ENCODE data around the gene HDGF.
A peak's percentile ranks its signal among the peaks of the same experiment; 100 is the strongest.

Gene HDGF

DNA sequence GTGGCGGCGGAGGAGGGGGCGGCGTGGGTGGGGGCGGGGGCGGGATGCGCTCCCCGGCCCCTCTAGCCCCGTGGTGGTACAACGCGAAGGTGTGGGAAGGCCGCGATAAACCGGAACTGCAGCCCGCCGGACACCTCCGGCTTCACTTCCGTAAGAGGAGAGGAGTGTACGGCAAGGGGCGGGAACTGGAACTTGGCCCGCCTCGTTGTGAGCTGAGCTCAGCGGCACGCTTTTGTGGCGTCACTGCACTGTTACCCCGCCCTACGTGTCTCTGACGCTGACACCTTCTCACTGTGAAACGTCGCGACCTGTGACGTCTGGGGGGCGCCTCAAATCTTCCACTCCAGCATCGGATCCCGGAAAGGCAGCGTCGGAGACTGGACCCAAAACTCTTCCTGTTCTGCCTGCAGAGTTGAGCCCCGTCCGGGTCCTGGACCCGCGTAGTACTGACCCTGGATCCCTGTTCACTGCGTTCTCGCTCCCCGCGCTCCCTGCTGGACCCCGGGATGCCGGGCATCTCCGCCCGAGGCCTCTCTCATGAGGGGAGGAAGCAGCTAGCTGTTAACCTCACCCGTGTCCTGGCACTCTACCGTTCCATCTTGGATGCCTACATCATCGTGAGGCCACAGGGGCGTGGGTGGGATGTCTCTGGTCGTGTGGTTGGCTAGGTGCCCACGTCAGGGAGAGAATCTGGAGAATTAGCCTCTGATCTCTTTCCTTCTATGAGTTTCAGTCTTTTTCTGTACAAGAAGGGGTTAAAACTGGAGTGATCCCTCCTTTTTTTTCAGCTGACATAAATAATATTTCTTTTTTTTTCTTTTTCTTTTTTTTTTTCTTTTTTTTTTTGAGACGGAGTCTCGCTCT is 22.6 kb downstream of the HDGF start, which contains the start of gene ISG20L2:
Gene ISG20L2 (minus strand): TSS at position 168 of the 864 bp plus-strand sequence. CDS start 1,114 bp downstream, outside the sequence.
- peak within 1 kb of the TSS; percentile 64 to 98 (median 96) for H3K27ac ChIP-seq
- peak within 1 kb of the TSS; percentile 68 to 89 (median 80) for H3K4me3 ChIP-seq

DNA sequence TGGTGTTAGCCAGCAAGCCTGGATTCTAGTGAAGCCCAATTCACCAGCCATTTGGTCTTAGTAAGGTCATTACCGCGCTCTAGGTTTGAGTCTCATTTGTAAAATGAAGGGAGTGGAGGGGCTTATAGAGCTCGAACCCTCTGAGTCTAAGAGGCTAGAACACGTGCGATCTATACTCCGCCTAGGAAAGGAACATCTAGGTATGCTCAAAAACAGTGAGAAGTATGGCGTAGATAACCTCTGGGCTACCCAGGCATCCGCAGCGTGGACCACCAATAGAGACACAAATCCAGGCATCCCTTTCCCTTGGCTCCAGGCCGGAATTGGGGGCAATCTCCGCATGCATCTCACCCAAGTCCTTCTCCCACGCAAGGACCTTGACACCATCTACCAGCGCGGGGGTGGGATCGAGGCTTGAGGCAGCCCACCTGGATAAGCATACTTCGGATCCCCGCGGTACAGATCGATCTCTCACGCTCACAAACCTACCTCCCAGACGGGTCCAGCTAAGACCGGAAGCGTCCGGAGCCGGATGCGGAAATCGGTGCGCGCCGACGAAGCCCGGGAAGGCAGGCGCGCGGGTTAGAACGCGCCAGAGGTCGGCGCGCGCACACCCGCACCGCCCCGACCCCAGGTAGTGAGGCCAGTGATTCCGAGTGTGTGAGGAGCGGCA is 23.4 kb downstream of the HDGF start, which contains the start of gene METTL25B:
Gene METTL25B (plus strand): TSS at position 544 of the 673 bp plus-strand sequence. CDS start 636 bp downstream, outside the sequence.
- H3K4me3 ChIP-seq = peak within 1 kb of the TSS; percentile 68 to 89 (median 80)
- peak within 1 kb of the TSS; percentile 64 to 98 (median 96) for H3K27ac ChIP-seq

DNA sequence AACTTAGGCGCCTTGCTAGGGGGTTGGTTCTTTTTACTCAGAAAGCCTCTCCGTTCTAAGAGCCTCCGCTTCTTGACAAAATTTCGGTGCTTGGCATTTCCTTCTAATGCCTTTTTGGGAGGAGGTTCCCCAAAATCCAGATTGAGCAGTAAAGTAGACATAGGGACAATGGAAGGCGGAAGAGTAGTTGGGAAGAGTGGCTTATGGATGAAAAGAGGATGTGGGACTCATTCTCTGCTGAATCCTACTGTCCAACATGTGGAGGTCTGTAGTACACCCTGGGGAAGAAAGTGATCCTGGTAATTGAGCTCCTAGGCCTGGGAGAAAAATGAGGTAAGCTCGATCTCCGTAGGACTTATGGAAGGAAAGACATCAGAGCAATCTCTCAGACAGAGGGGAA is 24.0 kb downstream of the HDGF start:
- peak overlapping the region in 18 of 21 experiments; percentile 93 to 98 (median 96) for H3K27ac ChIP-seq

DNA sequence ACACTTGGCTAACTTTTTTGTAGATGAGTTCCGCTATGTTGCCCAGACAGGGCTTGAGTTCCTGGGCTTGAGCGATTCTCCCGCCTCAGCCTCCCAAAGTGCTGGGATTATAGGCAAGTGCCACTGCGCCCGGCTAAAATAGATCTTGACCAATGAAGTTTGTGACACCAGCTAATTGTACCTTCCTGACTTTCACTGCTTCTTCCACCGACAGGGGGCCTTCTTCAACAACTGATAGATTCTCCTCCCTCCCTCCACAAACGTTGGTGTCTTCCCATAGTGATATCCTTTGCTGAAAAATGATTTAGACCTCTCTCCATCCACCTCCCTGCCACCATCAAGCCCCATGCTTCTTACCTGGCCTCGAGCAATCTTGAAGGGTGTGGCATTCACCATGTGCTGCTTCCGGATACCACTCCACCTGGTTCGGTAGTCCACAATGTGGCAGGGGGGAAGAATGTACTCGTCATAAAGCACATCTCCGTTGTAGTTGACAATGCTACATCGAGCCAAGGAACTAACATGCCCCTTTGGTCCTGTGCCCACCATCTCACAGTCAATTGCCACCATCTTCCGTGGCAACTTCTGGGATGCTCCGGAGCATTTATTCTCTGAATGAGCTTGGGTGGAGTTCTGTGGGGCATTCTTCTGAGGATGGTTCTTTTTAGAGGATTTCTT is 24.8 kb downstream of the HDGF start:
- Histone ChIP-seq H3K27ac (peak overlapping the region in 7 of 21 experiments; percentile 12 to 96 (median 17)), H3K4me3 (peak overlapping the region; percentile 5 to 89 (median 70))

More for the DNA sequence above, 24.0 kb downstream of the HDGF start:
- peak overlapping the region; percentile 68 to 89 (median 80) for H3K4me3 ChIP-seq

DNA sequence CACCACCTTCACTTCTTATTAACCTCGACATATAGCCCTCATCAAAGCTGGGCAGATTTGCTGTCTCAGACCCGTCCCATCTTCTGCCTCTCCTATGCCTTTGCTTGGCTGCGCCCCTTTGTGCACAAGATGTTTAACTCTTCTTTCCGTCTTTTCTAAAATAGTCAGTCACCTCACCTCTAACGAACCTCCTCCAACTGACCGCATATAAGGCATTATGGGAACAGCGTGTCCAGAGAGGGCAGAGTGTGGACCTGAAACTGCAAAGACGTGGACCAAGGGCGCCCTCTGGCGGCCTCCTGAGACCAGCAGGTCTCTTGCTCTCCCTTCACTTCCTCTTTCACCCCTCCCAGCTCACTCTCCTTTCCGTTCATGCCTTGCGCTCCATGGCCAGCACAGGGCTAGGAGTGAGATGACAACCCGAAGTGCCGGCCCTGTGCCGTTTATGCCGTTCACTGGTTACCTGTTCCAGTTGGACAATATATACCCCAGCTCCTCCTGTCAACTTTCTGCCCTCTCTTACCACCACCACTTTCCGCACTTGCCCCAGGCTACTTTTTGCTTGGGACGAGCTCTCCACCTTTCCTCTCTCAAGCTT is 25.7 kb downstream of the HDGF start:
- H3K27ac ChIP-seq = peak overlapping the region in 7 of 21 experiments; percentile 12 to 95 (median 28)
- peak overlapping the region; percentile 5 to 89 (median 68) for H3K4me3 ChIP-seq

DNA sequence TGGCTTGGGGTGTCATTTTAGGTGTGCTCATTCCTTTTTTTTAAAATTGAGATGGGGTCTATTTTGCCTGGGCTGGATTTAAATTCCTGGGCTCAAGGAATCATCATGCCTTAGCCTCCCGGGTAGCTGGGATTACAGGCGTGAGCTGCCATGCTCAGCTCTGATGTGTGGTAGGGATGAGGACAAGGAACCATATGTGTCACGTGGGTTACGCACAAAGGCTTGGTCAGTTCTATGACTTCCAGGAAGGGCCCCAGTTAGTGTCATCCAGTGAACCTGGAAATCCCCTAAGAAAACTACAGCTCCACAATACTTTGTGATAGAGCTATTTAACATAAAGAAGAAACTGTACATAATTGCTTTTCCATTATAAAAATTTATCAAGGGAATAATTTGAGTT is 29.9 kb downstream of the HDGF start:
- no peak overlapping the region for H3K27ac ChIP-seq
- no peak overlapping the region for H3K4me3 ChIP-seq

DNA sequence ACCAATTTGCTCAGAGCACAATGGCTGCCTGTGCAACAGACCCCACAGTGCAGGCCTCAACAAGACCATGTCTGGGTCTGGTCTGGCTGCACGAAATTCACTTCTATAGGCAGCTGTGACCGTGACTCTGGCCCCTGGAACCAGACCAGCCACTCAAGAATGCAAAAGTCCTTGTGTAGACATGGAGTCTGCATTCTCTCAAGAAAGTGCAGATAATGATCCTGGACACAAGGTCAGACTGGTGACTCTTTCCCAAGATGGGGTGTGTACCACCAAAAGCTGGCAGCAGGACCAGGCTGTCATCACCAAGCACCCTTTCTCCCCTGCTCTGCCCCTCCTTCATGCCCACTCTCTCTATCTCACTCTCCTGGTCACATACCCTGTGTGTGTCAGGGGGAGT is 30.3 kb downstream of the HDGF start:
- Histone ChIP-seq H3K27ac (no peak overlapping the region), H3K4me3 (no peak overlapping the region)

DNA sequence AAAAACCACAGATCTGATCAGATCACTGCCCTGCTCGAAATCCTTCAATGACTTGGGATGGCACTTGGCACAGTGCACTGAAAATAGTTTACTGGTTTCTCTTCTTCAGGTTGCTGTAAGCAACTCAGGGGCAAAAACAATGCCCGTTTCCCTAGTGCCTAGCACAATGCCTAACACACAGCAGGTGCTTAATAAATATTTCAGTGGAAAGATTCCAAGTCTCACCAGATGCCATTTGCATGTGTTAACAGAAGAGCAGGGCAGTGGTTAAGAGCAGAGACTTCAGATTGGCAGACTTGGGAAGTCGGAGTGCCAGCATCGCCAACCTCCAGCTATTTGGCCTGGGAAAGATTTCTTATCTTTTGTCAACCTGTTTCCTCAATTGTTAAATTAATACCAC is 34.1 kb downstream of the HDGF start:
- Histone ChIP-seq H3K27ac (no peak overlapping the region), H3K4me3 (no peak overlapping the region)

DNA sequence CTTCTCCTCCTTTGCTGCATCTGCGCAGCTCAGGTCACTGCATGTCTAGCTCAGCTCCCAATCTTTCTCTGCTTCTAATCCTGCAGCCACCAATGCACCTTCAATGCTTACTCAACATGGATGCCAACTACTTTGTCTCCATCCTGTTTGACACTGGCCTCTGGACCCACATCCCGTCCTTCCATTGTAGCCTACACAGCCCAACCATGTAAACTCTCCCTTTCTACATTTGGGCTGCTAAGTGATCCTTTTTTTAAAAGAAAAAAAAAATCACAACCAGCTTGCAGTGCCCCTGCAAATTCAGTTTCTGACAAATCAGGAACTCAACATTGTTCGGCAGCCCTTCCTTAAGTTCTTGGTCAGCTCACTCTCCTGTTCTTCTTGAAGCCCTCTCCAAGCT is 36.6 kb downstream of the HDGF start:
- Histone ChIP-seq H3K4me3 (no peak overlapping the region), H3K27ac (no peak overlapping the region)

DNA sequence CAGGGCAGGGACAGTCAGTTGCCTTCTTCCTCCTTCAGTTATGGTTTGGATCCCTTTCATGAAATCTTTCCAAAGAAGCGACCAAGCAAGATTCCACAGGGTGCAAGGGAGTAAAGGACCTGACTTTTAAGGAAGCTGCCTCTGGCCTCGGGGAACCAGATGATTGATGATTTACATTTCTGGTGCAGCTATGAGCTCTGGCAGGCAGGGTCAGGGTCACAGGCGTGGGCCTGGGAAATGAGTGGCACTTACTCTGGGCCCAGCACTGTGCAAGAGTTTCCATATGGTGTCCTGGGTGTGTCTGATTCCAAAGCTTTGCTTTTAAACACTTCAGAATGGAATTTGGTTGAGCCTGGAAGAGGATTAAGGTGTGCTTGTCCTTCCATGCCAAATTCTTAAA is 38.8 kb downstream of the HDGF start:
- Histone ChIP-seq H3K27ac (peak overlapping the region in 14 of 21 experiments; percentile 8 to 90 (median 46)), H3K4me3 (no peak overlapping the region)

DNA sequence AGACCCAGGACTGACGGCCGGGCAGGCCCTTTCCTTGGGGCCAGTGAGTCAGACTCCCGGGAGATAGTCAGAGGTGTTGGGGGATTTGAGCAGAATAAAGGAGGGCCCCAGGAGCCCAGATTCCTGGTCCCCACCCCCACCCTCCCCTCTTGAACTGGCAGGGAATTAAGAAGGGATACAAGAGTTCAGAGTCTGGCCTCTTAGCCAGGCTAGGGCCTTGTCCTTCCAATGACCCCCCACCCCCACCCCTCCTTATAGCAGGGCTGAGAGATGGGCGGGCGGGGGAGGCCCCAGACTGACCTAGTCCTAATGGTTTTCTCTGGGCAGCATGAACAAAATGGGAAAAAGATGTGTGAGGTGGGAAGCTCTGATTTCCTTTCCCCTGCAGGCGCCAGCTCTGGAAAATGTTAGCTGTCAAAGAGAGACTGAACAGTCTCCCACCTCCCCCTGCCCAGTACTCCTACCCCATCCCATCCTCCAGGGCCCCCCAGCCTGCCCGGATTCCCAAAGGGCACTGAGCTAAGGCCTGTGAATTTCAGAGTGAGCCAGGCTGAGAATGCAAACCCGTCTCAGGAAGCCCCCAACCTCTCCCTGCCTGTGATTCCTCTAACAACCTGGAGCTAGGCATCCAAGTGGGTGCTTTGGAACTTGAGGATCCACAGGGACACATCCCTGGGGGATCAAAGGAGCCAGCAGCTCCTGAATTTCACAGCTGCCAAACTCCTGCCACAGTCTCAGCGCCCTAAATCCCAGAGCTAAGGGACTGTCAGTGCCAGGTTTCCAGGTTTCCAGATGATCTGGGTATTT is 40.3 kb downstream of the HDGF start:
- peak overlapping the region in 18 of 21 experiments; percentile 5 to 91 (median 58) for H3K27ac ChIP-seq
- no peak overlapping the region for H3K4me3 ChIP-seq

DNA sequence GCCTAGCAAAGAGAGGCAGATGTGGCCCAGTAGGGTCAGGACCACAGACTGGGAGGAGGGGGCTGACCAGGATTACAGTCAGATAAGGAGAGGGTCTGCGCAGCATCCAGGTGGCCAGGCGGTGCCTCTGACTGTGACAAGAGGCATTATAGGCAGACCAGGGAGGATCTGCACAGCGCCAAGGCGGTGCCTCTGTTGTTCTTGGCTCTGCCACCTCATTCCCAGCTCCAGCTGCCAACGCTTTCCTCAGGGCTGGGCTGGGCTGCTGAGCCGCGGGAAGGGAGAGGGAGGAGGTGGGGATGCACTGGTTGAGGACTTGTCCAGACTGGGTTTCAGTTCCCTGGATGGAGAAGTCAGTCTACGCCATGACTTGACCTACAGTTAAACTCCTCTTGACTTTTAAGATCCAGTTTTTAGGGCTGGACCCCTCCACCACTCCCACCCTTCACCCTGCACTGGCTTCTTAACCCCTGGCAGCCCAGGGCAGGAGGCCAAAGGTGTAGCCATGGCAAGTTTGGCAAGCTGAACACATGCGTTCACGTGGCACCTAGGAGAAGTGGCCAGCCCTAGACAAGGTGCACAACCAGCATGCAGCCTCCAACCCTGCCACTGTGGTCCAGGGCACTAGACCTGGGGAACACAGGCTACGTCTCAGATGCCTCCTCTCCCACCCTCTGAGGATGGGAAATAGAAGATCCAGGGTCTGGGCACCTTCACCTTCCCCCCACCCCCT is 41.6 kb downstream of the HDGF start:
- Histone ChIP-seq H3K4me3 (no peak overlapping the region), H3K27ac (peak overlapping the region in 20 of 21 experiments; percentile 18 to 91 (median 70))

DNA sequence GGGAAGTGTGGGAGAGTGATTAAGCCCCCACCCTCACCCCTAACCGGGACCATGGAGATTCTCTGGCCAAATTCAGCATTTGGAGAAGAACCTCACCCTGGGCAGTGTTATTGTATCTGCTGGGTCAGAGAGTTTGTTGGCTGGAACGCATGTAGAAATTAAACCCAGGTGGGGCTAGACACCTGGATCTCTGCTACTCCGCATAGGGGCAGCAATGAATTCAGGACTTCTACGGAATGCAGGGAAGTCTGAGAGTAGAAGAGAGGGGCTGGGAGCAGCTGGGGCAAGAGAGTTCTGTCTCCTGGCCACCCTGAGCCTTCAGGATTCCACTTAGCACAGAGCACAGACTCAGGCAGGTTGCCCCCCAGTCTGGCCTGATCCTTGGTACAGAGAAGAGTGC is 42.4 kb downstream of the HDGF start:
- no peak overlapping the region for H3K4me3 ChIP-seq
- H3K27ac ChIP-seq = peak overlapping the region in 19 of 21 experiments; percentile 35 to 91 (median 72)

DNA sequence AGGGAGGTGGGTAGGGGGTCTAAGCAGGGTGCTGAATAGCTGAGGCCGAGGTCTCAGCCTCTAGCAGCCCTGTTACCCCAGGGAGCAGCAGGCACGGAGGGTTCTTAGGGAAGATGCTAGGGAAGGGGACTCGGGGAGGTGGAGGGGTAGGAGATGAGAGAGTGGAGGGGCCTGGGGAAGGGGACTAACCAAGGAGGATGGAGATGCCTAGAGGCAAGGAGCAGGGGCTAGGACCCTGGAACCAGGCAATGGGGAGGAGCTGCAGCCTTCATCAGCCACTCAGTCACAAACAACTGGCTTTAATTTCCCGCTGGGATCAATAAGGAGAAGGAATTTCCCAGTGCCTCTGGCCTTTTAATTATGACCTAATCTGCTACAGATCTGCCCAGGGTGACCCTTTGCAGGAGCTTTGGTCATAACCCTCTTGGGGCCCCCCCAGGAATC is 43.2 kb downstream of the HDGF start:
- peak overlapping the region in 20 of 21 experiments; percentile 37 to 91 (median 79) for H3K27ac ChIP-seq
- no peak overlapping the region for H3K4me3 ChIP-seq

DNA sequence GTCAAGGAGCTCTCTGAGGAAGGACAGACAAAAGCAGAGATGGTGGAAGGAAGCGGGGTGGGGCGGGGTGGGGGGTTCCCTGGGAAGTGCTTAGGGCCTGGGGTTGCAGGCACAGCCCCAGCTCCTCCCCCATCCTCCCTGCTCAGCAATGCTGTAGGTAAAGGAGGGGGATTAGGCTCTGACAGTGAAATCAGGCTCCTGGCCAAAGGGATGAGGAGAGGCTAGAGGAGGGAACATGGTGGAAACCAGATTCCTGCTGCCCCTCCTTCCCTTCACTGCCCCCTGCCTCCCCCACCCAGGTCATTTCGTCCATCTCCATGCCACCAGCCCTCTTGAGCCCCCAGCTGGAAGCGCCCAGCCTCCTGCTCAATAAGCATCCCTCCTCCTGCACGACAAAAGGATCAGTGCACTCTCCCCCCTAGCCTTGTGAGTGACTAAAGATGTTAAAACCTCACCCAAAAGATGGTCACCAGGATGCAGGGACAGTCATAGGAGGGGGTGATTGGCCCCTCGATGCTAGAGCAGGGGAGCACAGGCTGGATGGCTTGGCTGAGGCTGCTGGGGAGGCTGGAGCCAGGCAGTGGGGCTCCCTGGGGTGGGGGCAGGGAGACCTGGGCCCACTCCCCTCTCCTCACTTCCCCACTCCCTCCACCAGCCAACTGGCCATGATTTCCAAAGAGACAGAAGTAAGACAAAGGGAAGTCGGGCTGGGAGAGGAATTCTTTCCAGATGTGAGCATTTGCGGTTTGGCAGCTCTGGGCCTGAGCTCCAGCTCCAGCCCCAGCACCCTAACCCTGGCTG is 43.9 kb downstream of the HDGF start:
- H3K4me3 ChIP-seq = no peak overlapping the region
- peak overlapping the region in 20 of 21 experiments; percentile 45 to 91 (median 80) for H3K27ac ChIP-seq

DNA sequence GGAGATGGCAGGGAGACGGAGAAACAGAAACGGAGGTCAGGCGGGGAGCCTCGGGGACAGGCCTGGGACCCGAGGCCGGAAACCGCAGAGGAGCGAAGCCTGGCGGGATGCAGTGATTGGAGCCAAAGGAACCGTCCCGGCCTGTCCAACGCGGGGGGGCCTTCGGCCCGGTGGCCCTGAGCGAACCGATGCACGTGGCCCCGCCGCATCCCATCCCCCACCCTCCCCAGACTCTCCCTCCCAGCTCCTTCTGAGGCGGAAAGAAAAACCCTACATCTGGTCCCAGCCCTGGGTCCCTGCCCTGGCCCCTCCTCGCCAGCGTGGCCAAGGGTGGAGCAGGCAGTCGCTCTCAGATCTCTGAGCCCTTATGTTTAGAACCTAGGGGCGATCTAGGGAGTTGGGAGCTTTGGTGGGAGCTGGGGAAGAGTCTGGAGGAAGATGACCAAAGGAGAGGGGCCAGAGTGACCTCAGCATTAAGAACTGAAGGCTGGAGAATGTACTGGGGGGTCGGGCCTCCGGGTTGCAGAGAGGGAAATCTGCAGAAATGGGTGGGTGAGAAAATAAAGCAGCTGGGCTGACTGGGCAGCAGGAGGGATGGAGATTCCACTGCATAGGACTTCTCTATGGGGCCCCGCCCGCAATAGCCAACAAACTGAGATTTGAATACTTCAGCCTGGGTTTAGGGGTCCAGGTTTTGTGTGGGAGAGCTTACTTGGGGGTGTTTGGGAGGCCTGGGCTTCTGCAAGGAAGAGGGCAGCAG is 44.6 kb downstream of the HDGF start:
- H3K4me3 ChIP-seq = peak overlapping the region; percentile 29 to 50 (median 40)
- peak overlapping the region in 20 of 21 experiments; percentile 45 to 91 (median 80) for H3K27ac ChIP-seq

Measured in skin epidermis (tissue), 12 donors.